Mucosa of stomach (tissue), 1 donor: ENCODE data around the gene ID2.

Source experiments
- H3K27me3 ChIP-seq: one replicate; pipeline ENCODE4 v1.7.0; 2013; ENCODE audit warnings: mild to moderate bottlenecking, low read length; ENCODE audit not compliant: control insufficient read depth, insufficient read depth
- H3K36me3 ChIP-seq: one replicate; pipeline ENCODE4 v1.7.0; 2013; ENCODE audit warnings: low read length; ENCODE audit not compliant: control insufficient read depth, insufficient read depth
- H3K4me1 ChIP-seq: one replicate; pipeline ENCODE4 v1.7.0; 2013; ENCODE audit warnings: mild to moderate bottlenecking, low read length; ENCODE audit not compliant: control insufficient read depth, insufficient read depth
- H3K4me3 ChIP-seq: one replicate; pipeline ENCODE4 v1.7.0; 2013; ENCODE audit warnings: low read length
- H3K9ac ChIP-seq: one replicate; pipeline ENCODE4 v1.7.0; 2013; ENCODE audit warnings: mild to moderate bottlenecking, low read length, moderate library complexity
- H3K9me3 ChIP-seq: one replicate; pipeline ENCODE4 v1.7.0; 2013; ENCODE audit warnings: mild to moderate bottlenecking, low read length, moderate library complexity; ENCODE audit not compliant: control insufficient read depth
- donor health status: Pancreatic carcinoma.

The ID2 gene

GRCh38 chr2:8641301-8641965 lies 40.4 kb upstream of the ID2 start:
- H3K9me3 ChIP-seq = no peaks in the 10 kb centered on the region
- H3K27me3 ChIP-seq = no peaks in the 10 kb centered on the region
- H3K4me1 ChIP-seq = peaks cover 20% of the 10 kb centered on the region
- H3K9ac ChIP-seq = no peak overlapping the region
- no peak overlapping the region for H3K4me3 ChIP-seq
- H3K36me3 ChIP-seq = peaks cover 3% of the 10 kb centered on the region

GRCh38 chr2:8642366-8643068 lies 39.3 kb upstream of the ID2 start:
- Histone ChIP-seq H3K27me3 (no peaks in the 10 kb centered on the region), H3K36me3 (peaks cover 3% of the 10 kb centered on the region), H3K4me1 (peaks cover 12% of the 10 kb centered on the region), H3K4me3 (no peak overlapping the region), H3K9ac (no peak overlapping the region), H3K9me3 (no peaks in the 10 kb centered on the region)

GRCh38 chr2:8643250-8643995 lies 38.4 kb upstream of the ID2 start:
- Histone ChIP-seq H3K36me3 (peaks cover 3% of the 10 kb centered on the region), H3K4me3 (no peak overlapping the region), H3K9me3 (no peaks in the 10 kb centered on the region)

GRCh38 chr2:8643996-8644356 lies 37.9 kb upstream of the ID2 start:
- no peaks in the 10 kb centered on the region for H3K9me3 ChIP-seq
- H3K4me1 ChIP-seq = peaks cover 12% of the 10 kb centered on the region
- no peak overlapping the region for H3K4me3 ChIP-seq
- no peak overlapping the region for H3K9ac ChIP-seq
- H3K27me3 ChIP-seq = no peaks in the 10 kb centered on the region
- peaks cover 3% of the 10 kb centered on the region for H3K36me3 ChIP-seq

More at GRCh38 chr2:8643250-8643995, 38.4 kb upstream of the ID2 start:
- Histone ChIP-seq H3K27me3 (no peaks in the 10 kb centered on the region), H3K4me1 (peaks cover 12% of the 10 kb centered on the region), H3K9ac (no peak overlapping the region)

- Histone ChIP-seq H3K9me3 (no peaks in the 10 kb centered on the region), H3K4me1 (peaks cover 12% of the 10 kb centered on the region), H3K4me3 (no peak overlapping the region), H3K9ac (no peak overlapping the region), H3K27me3 (no peaks in the 10 kb centered on the region), H3K36me3 (peaks cover 3% of the 10 kb centered on the region)
Measured at GRCh38 chr2:8644605-8645175, 37.2 kb upstream of the ID2 start.

- Histone ChIP-seq H3K36me3 (peaks cover 3% of the 10 kb centered on the region), H3K27me3 (no peaks in the 10 kb centered on the region), H3K9ac (no peak overlapping the region), H3K9me3 (no peaks in the 10 kb centered on the region), H3K4me3 (no peak overlapping the region), H3K4me1 (peaks cover 12% of the 10 kb centered on the region)
Measured at GRCh38 chr2:8645176-8645831, 36.6 kb upstream of the ID2 start.

GRCh38 chr2:8646731-8647461 lies 35.0 kb upstream of the ID2 start:
- Histone ChIP-seq H3K27me3 (no peaks in the 10 kb centered on the region), H3K4me1 (peaks cover 12% of the 10 kb centered on the region), H3K9ac (no peak overlapping the region), H3K9me3 (no peaks in the 10 kb centered on the region), H3K36me3 (peaks cover 3% of the 10 kb centered on the region), H3K4me3 (no peak overlapping the region)

- peaks cover 12% of the 10 kb centered on the region for H3K4me1 ChIP-seq
- no peaks in the 10 kb centered on the region for H3K9me3 ChIP-seq
- H3K27me3 ChIP-seq = no peaks in the 10 kb centered on the region
- H3K9ac ChIP-seq = no peak overlapping the region
- no peak overlapping the region for H3K4me3 ChIP-seq
- H3K36me3 ChIP-seq = peaks cover 3% of the 10 kb centered on the region
Measured at GRCh38 chr2:8647462-8647857, 34.4 kb upstream of the ID2 start.

- Histone ChIP-seq H3K36me3 (peaks cover 3% of the 10 kb centered on the region), H3K9ac (no peak overlapping the region), H3K27me3 (no peaks in the 10 kb centered on the region), H3K4me1 (peaks cover 6% of the 10 kb centered on the region), H3K4me3 (no peak overlapping the region), H3K9me3 (no peaks in the 10 kb centered on the region)
Measured at GRCh38 chr2:8648441-8649213, 33.2 kb upstream of the ID2 start.

- H3K9ac ChIP-seq = no peak overlapping the region
- no peaks in the 10 kb centered on the region for H3K27me3 ChIP-seq
- H3K36me3 ChIP-seq = peaks cover 3% of the 10 kb centered on the region
- H3K4me3 ChIP-seq = no peak overlapping the region
- H3K9me3 ChIP-seq = no peaks in the 10 kb centered on the region
- H3K4me1 ChIP-seq = no peaks in the 10 kb centered on the region
Measured at GRCh38 chr2:8649718-8650117, 32.1 kb upstream of the ID2 start.

GRCh38 chr2:8650256-8650655 lies 31.6 kb upstream of the ID2 start:
- Histone ChIP-seq H3K4me3 (no peak overlapping the region), H3K9me3 (no peaks in the 10 kb centered on the region), H3K9ac (no peak overlapping the region), H3K27me3 (no peaks in the 10 kb centered on the region), H3K36me3 (peaks cover 3% of the 10 kb centered on the region), H3K4me1 (no peaks in the 10 kb centered on the region)
